Fibroblast of lung (primary cell): Measurements from ENCODE around the gene HTR1D. TPM values are rescaled to one million over a fixed set of nuclear protein-coding genes. Genes with fewer than 3 reads are reported as not detected.
A peak's percentile ranks its signal among the peaks of the same experiment; 100 is the strongest.

ENCODE experiments used
- DNase-seq, 2 donors: peaks; one replicate each; pipeline versions ENCODE4 v3.0.0 to v3.0.0-alpha.2; 2010; ENCODE audit warnings: low read depth in 2 of 2
- H2AFZ ChIP-seq: 2 replicates; pipeline ENCODE4 v1.5.1; 2012; ENCODE audit warnings: low read length, control low read depth, inconsistent platforms
- H3K27ac ChIP-seq: 2 replicates; pipeline ENCODE4 v1.5.1; 2011; ENCODE audit warnings: low read length, control low read depth; ENCODE audit not compliant: insufficient read depth
- H3K27me3 ChIP-seq: 2 replicates; pipeline ENCODE4 v1.5.1; 2011; ENCODE audit warnings: mild to moderate bottlenecking, low read length; ENCODE audit not compliant: control insufficient read depth, insufficient read depth
- H3K36me3 ChIP-seq: 2 replicates; pipeline ENCODE4 v1.5.1; 2011; ENCODE audit warnings: low read length; ENCODE audit not compliant: control insufficient read depth, insufficient read depth
- H3K4me1 ChIP-seq: 2 replicates; pipeline ENCODE4 v1.5.1; 2011; ENCODE audit warnings: low read length; ENCODE audit not compliant: control insufficient read depth, insufficient read depth; ENCODE audit errors: extremely low read depth
- H3K4me2 ChIP-seq: 2 replicates; pipeline ENCODE4 v1.5.1; 2011; ENCODE audit warnings: low read length, control low read depth; ENCODE audit not compliant: insufficient read depth; ENCODE audit errors: extremely low read depth
- H3K4me3 ChIP-seq, 4 experiments: fragments of 200-600 bp in 1 of 4; sonication (generic) in 1 of 4; replicated peaks in 1 of 4; 2 replicates each; pipeline ENCODE4 v1.5.1; 2011 to 2016; ENCODE audit warnings: low read length in 4 of 4, low read depth in 3 of 4, mild to moderate bottlenecking in 3 of 4, control low read depth in 2 of 4, inconsistent platforms in 1 of 4, mixed read lengths in 1 of 4; ENCODE audit not compliant: insufficient read depth in 1 of 4; ENCODE audit errors: control extremely low read depth in 1 of 4
- H3K79me2 ChIP-seq: 2 replicates; pipeline ENCODE4 v1.5.1; 2012; ENCODE audit warnings: mild to moderate bottlenecking, low read length, inconsistent platforms; ENCODE audit not compliant: control insufficient read depth, insufficient read depth
- H3K9ac ChIP-seq: 2 replicates; pipeline ENCODE4 v1.5.1; 2011; ENCODE audit warnings: mild to moderate bottlenecking, low read length, control low read depth; ENCODE audit not compliant: insufficient read depth
- H3K9me3 ChIP-seq: 2 replicates; pipeline ENCODE4 v1.5.1; 2012; ENCODE audit warnings: low read depth, low read length; ENCODE audit not compliant: control insufficient read depth, insufficient read depth
- H4K20me1 ChIP-seq: 2 replicates; pipeline ENCODE4 v1.5.1; 2011; ENCODE audit warnings: low read length; ENCODE audit not compliant: control insufficient read depth, insufficient read depth; ENCODE audit errors: extremely low read depth
- CTCF ChIP-seq, 2 donors: IDR thresholded peaks in 1 of 2; conservative IDR thresholded peaks in 1 of 2; 1 replicate in 1 of 2; 2 replicates in 1 of 2; pipeline ENCODE4 v1.5.1; 2011 to 2012; ENCODE audit warnings: low read length in 2 of 2, control low read depth in 1 of 2, inconsistent platforms in 1 of 2, low read depth in 1 of 2, mild to moderate bottlenecking in 1 of 2
- EZH2 ChIP-seq: IDR thresholded peaks from 2 replicates; pipeline ENCODE4 v1.5.1; 2012; ENCODE audit warnings: low read length, control low read depth, mild to moderate bottlenecking; ENCODE audit errors: missing control alignments
- polyA plus RNA-seq, 2 donors: library from polyadenylated mRNA; depleted of rRNA in 1 of 2; stranded (reverse) in 1 of 2; unstranded in 1 of 2; fragments of >200 nt; gene quantifications; 2 replicates each; pipeline ENCODE4 v1.2.1, GENCODE V29; 2011 to 2012; ENCODE audit warnings: missing spikeins in 1 of 2
- total RNA-seq: library from RNA; depleted of rRNA; stranded (reverse); fragments of >200 nt; gene quantifications from 2 replicates; pipeline ENCODE4 v1.2.1, GENCODE V29; 2014

The HTR1D gene
- total and polyA plus RNA-seq, 2 donors (not counting 1 experiment from before 2014, with no cell fraction given), result not detected

DNA sequence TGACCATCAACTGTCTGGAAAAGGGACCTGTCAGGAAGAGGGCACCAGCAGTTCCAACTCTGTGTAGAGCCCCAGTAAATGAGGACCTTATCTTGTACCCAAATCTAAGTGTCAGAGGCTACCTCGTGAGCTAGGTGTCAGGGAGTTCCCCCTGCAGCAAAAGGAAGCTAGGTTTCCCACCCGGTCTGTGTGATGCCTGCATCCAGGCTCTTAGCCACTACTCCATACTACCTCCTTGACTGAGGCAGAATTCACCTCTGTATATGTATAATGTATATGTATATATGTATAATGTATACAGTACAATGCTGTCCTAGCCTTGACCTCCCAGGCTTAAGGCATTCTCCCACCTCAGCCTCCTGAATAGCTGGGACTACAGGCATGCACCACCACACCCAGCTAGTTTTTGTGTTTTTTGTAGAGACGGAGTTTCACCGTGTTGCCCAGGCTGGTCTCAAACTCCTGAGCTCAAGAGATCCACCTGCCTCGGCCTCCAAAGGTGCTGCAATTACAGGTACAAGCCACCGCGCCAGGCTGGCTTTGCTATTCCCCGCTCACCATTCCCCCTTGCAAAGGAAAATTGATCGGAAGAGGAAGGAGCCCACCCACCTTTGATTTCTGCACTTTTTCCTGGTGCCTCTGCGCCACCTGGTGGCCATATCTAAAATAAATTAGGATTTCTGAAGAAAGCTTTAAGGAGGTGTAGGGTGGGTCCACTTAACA, 32.9 kb downstream of the HTR1D start:
- Histone ChIP-seq H2AFZ (no peak overlapping the region), H3K79me2 (no peaks in the 10 kb centered on the region), H3K27ac (no peak overlapping the region), H3K9me3 (no peaks in the 10 kb centered on the region), H3K27me3 (no peaks in the 10 kb centered on the region), H3K36me3 (no peaks in the 10 kb centered on the region), H3K4me1 (peaks cover 3% of the 10 kb centered on the region), H3K4me3 (peak overlapping the region in 3 of 4 experiments; percentile 40 to 48 (median 46)), H3K9ac (no peak overlapping the region), H4K20me1 (no peaks in the 10 kb centered on the region), H3K4me2 (peak overlapping the region; percentile 55)
- DNase-seq, result peak; percentile 28 to 52
- TF ChIP-seq CTCF (conservative IDR thresholded peaks at IDR 0.05 in 1 of 2, IDR thresholded peaks at IDR 0.05 in 1 of 2; ENCODE audit: low read depth in 1 of 2, low read length in 2 of 2) (peak; percentile 57 to 68), EZH2 (no peak)

GRCh38 chr1:23179862-23180261, 37.4 kb downstream of the HTR1D start:
- DNase-seq, result no peak
- Histone ChIP-seq H3K9me3 (no peaks in the 10 kb centered on the region), H2AFZ (no peak overlapping the region), H3K27ac (no peak overlapping the region), H3K9ac (no peak overlapping the region), H3K27me3 (no peaks in the 10 kb centered on the region), H3K4me1 (peaks cover 8% of the 10 kb centered on the region), H3K4me2 (no peak overlapping the region), H3K36me3 (no peaks in the 10 kb centered on the region), H3K4me3 (no peak overlapping the region), H4K20me1 (no peaks in the 10 kb centered on the region), H3K79me2 (no peaks in the 10 kb centered on the region)
- no peak for TF ChIP-seq CTCF (conservative IDR thresholded peaks at IDR 0.05 in 1 of 2, IDR thresholded peaks at IDR 0.05 in 1 of 2; ENCODE audit: low read depth in 1 of 2, low read length in 2 of 2)
- no peak for TF ChIP-seq EZH2

DNA sequence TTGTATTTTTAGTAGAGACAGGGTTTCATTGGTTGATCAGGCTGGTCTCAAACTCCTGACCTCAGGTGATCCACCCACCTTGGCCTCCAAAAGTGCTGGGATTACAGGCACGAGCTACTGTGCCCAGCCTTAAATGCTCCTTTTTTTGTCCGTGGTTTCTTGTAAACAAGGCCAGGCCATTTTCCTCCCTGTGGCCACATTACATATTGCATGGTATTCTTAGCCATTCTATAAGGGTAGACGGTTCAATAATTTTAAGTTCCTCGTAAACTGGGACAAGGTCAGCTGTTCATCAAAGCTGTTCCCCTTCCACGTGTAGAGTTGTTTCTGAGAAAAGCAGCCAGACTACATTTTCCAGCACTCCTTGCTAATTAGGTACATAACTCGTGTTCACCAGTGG, 38.4 kb downstream of the HTR1D start:
- Histone ChIP-seq H3K4me2 (no peak overlapping the region), H3K27me3 (no peaks in the 10 kb centered on the region), H3K9me3 (no peaks in the 10 kb centered on the region), H3K9ac (no peak overlapping the region), H3K4me3 (no peak overlapping the region), H3K36me3 (no peaks in the 10 kb centered on the region), H3K79me2 (no peaks in the 10 kb centered on the region), H3K4me1 (peaks cover 5% of the 10 kb centered on the region), H2AFZ (no peak overlapping the region), H4K20me1 (no peaks in the 10 kb centered on the region), H3K27ac (no peak overlapping the region)
- TF ChIP-seq CTCF (conservative IDR thresholded peaks at IDR 0.05 in 1 of 2, IDR thresholded peaks at IDR 0.05 in 1 of 2; ENCODE audit: low read depth in 1 of 2, low read length in 2 of 2), result peak in 1 of 2 donors; percentile 46
- TF ChIP-seq EZH2, result no peak
- peak in 1 of 2 donors; percentile 41 for DNase-seq
